GM12891 (cell line): ENCODE measurements around the gene CATSPERZ.

Experiments
- DNase-seq: peaks from one replicate; pipeline ENCODE4 v3.0.0; 2011; ENCODE audit warnings: low spot score; ENCODE audit not compliant: insufficient read length
- FAIRE-seq: peaks from 2 replicates; lab custom pipeline; 2011; peaks lifted over from hg19 to GRCh38; lab: Jason Lieb, UNC
- PAX5 ChIP-seq: IDR thresholded peaks from 2 replicates; pipeline ENCODE4 v1.6.1; 2011; ENCODE audit warnings: low read length, moderate library complexity, mild to moderate bottlenecking; ENCODE audit not compliant: insufficient read depth, severe bottlenecking
- POLR2A ChIP-seq: IDR thresholded peaks from 2 replicates; pipeline ENCODE4 v1.6.1; 2011; ENCODE audit warnings: low read depth, low read length, control low read depth
- POLR2AphosphoS5 ChIP-seq: IDR thresholded peaks from 2 replicates; pipeline ENCODE4 v1.6.1; 2011; ENCODE audit warnings: low read depth, low read length, control low read depth
- POU2F2 ChIP-seq: IDR thresholded peaks from 2 replicates; pipeline ENCODE4 v1.6.1; 2011; ENCODE audit warnings: low read depth, mild to moderate bottlenecking, control low read depth, low read length, moderate library complexity
- SPI1 ChIP-seq: IDR thresholded peaks from 2 replicates; pipeline ENCODE4 v1.6.1; 2011; ENCODE audit warnings: low read depth, low read length, control low read depth
- TAF1 ChIP-seq: IDR thresholded peaks from 2 replicates; pipeline ENCODE4 v1.6.1; 2011; ENCODE audit warnings: low read depth, low read length, control low read depth

CATSPERZ gene

DNA sequence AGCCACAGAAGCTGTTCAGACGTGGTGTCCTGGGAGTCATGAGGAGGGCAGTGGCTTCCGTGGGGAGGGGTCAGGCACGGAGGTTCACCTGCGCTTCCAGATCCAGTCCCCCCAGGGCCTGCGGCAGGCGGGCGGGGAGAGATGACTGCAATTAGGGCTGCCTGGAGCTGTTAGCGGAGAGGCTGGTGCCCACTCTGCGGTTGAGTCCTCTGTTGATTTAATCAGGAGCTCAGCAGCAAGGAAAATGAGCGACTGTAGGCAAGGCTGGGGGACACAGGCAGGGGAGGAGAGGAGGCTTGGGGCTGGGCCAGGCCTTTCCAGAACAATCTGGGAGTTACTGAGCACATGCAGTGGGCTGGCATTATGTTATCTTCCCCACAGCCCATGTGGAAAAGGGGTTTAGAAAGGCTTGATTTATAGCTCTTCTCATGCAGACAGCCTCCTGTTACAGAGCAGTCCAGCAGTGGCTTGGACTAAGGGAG, 35.7 kb upstream of the CATSPERZ start:
- TF ChIP-seq POLR2A (no peak), POU2F2 (no peak), PAX5 (no peak), SPI1 (no peak), POLR2AphosphoS5 (no peak), TAF1 (no peak)
- DNase-seq = no peak
- no peak for FAIRE-seq

DNA sequence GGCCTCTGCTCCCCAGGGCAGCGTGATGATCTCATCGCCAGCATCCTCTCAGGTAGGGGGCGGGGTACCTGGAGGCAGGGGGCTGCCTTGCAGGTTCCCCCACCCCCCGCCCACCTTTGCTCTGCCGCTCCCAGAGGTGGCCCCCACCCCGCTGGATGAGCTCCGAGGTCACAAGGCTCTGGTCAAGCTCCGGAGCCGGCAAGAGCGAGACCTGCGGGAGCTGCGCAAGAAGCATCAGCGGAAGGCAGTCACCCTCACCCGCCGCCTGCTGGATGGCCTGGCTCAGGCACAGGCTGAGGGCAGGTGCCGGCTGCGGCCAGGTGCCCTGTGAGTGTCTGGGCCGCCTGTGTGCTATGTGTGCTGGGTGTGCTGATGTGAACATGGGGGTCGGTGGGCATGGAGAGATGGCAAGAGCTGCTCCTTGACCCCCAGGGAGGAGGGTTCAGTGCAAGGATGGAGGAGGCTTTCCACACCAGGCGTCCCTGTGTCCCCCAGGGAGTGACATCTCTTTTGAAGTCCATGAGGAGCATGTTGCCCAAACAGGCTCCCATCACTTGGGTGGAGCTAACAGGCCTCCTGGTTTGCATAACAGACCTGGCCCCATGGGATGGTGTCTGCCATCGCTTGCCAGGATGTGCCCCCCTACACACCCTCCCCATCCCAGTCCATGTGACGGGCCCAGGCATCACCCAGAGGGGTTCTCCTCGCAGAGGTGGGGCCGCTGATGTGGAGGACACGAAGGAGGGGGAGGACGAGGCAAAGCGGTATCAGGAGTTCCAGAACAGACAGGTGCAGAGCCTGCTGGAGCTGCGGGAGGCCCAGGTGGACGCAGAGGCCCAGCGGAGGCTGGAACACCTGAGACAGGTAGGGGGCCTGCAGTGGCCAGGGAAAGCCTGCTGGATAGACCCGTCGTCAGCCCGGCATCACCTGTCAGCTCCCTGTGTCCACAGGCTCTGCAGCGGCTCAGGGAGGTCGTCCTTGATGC, 34.7 kb upstream of the CATSPERZ start:
- TF ChIP-seq POLR2A = no peak
- no peak for TF ChIP-seq POU2F2
- TF ChIP-seq SPI1 = no peak
- no peak for TF ChIP-seq TAF1
- DNase-seq (no peak), FAIRE-seq (no peak)

DNA sequence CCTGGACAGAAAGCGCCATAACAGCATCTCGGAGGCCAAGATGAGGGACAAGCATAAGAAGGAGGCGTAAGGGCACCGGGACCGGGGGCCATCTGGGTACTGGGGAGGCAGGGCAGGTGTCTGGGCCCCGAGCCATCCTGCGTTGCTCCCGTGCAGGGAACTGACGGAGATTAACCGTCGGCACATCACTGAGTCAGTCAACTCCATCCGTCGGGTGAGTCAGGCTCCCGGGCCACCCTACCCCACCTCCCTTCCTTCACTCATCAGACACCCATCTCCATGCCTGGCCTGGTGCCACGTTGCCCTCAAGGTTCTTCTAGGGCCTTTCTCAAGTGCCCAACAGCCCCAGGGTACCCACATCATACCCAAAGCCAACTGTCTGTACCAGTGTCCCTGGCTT, 33.8 kb upstream of the CATSPERZ start:
- no peak for DNase-seq
- no peak for FAIRE-seq
- TF ChIP-seq POLR2A (no peak), TAF1 (no peak), SPI1 (no peak), POLR2AphosphoS5 (no peak), PAX5 (no peak), POU2F2 (no peak)

DNA sequence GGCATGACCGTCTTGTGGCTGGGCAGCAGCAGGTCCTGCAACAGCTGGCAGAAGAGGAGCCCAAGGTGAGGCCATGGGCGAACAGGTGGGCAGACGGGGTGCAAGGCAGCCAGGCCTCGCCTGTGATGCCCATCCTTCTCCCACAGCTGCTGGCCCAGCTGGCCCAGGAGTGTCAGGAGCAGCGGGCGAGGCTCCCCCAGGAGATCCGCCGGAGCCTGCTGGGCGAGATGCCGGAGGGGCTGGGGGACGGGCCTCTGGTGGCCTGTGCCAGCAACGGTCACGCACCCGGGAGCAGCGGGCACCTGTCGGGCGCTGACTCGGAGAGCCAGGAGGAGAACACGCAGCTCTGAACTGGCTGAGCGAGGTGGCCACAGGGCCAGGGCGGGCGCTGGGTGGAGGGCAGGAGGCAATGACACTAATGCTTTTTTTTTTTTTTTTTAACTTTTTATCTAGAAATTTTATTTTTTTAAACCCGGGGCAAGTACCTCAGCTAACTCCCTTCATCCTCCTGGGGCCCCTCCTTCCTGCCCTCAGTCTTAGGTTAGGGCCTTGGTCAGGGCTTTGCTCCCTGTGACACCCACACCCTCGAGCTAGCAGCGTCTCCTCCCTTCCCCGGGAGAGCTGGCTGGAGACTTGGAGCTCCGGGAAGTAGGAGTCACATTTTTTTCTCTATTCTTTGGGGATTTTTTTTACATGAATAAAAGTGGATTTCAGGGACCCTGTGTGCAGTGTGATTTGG, 32.8 kb upstream of the CATSPERZ start:
- FAIRE-seq (no peak), DNase-seq (no peak)
- TF ChIP-seq SPI1 (no peak), POLR2AphosphoS5 (no peak), PAX5 (no peak), POU2F2 (no peak), POLR2A (no peak), TAF1 (no peak)

DNA sequence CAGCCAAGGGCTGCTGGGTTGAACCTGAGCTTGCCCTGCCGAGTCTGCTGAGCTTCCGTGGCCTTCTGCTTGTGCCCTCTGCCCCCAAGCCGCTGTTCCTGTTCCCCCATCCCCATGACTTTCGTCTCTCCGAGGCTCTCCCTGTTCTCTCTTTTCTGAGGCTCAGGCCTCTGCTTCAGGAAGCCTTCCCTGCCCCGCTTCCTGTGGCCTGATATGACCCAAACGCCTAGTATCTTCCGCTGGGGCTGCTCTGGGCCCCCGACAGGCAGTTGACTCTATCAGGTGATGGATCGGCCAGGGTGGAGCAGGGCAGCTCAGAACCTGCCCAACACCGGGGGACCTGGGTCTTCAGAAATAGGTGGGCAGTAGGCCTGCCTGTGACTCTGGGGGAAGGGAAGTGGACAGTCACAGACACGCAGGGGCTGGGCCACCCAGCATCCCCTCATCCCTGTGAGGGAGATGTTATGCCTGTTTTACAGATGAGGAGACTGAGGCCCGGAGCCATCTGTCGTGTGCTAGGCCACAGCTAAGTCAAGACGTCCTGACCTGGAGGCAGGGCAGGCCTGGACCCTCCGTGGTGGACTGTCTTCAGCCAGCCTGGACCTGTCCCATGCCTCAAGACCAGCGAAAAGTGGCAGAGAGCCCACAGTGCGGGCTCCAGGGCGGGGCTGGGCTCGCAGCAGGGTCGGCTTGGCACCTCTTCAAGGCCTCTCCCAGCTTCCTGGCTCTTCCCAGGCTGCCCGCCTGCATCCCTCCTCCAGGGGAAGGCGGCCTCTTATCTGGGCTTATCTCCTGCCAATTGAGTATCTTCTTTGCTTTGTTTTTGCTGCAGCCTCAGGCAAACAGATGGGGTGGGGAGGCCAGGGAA, 31.9 kb upstream of the CATSPERZ start:
- FAIRE-seq (no peak), DNase-seq (no peak)
- no peak for TF ChIP-seq POU2F2

DNA sequence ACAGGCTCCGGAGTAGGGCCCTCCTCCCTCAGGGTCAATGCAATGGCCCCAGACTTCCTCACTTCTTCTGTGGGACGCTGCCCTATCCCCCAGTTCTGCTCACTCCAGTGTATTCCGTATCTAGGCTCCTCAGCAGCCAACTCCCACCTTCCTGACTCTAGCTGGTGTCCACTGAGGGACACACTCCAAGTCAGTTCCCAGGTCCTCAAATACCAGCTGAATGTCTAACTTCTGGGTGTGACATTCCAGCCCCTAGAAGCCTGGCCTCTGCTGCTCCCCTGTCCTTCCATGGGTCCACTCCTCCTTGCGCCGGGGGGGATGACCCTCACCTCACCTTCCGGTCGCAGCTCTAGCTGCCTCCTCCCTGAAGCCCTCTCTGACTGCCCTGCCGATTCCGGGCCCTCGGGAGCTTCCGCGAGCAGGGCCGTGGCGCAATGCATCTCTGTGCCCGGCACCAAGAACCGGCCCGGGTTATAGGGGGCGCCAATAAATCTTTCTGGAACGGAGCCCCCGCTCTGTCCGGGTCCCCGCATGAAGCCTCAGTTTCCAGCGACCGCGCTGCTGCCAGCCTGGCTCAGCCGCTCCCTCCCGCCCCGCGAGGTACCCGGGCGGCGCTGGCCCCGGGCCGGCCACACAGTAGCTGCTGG, 31.1 kb upstream of the CATSPERZ start:
- TF ChIP-seq TAF1 = 0 out of 2 replicates have a peak, but pooled peaks have one; percentile 20
- TF ChIP-seq POLR2A = no peak
- no peak for TF ChIP-seq POU2F2
- TF ChIP-seq PAX5 = no peak
- TF ChIP-seq SPI1 = no peak
- no peak for TF ChIP-seq POLR2AphosphoS5
- DNase-seq = no peak
- FAIRE-seq = no peak

DNA sequence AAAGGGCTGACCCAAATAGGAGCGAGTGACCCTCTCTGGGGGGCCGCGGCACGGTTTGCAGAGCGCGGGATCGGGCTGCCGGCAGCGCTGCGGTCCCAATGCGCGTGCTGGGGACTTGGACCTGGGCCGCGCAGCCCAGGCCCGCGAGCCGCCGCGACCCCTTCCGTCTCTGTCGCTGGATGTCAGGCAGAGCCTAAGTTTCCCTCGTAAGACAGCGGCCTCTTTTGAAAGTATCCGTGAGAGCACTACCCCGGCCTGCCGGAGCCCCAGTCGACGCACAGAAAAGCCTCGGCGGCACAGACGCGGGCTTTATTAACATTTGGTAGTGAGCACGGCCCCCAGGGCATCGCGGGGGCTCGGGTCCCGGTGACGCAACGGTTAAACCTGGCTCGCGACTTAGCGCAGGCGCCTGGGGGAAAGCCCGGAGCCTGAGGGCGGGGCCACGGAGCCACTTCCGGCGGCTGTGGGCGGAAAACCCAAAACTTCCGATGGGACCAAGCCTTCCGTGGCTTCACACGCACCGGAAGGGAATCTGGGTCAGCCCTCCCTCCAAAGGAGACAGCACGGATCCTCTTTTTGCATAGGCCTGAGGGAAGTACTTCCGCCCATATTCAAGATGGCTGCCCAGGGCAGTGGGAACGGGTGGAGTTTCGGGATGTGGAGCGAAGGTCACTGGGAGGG, 30.5 kb upstream of the CATSPERZ start:
- TF ChIP-seq POU2F2 = peak; percentile 91
- TF ChIP-seq PAX5 = no peak
- peak; percentile 67 for TF ChIP-seq SPI1
- peak; percentile 67 for TF ChIP-seq POLR2A
- peak; percentile 75 for TF ChIP-seq POLR2AphosphoS5
- peak; percentile 62; the same call in 1 of the 2 replicates for TF ChIP-seq TAF1
- DNase-seq (peak; percentile 84), FAIRE-seq (peak; percentile 93)

DNA sequence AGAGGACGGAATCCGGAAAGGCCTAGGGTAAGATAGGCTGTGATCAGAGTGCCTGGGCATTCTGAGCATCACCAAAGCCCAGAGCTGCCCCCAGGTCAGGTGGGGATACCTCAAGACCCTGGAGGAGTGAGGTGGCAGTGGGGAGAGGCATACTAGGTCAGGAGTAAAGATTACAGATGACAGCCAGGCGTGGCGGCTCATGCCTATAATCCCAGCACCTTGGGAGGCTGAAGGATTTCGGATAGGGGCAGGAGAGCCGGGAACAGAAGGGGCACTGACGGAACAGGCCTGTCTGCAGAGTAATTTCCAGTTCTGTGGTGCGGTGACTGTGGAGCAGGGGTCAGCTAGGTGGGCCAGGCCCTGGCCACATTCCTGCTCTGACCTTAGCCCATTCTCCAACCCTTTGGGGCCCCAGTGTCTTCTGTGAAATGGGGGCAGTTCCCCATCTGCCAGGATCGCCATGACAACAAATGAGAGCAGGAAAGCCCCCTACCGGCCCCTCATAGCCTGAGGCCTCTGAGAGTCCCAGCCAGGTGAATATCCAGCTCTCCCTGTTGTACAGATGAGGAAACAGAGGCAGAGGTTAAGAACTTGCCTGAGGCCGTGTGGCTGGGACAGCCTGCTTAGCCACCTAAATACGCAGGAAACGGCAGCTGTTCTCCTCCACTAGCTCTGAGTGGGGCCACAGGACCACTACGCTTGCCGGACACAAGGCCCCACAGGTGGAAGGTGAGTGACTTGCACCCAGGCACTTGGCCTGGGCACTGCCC, 24.9 kb upstream of the CATSPERZ start:
- no peak for TF ChIP-seq POLR2A
- no peak for TF ChIP-seq PAX5
- no peak for TF ChIP-seq POLR2AphosphoS5
- no peak for TF ChIP-seq SPI1
- no peak for TF ChIP-seq TAF1
- TF ChIP-seq POU2F2 = no peak
- no peak for FAIRE-seq
- DNase-seq = no peak
